ENCODE results near the gene PTPRG. TPM values are rescaled to one million over a fixed set of nuclear protein-coding genes. Genes with fewer than 3 reads are reported as not detected.

Gene PTPRG
- total and polyA plus RNA-seq, 2 experiments from 2014 or later = 24.4 to 131 TPM

GRCh38 chr3:61522626-61523025 is 38.7 kb upstream of the PTPRG start:
- Mint-ChIP-seq H3K4me3 (no peak overlapping the region), H3K27me3 (ENCODE audit: insufficient read depth, low read depth, poor library complexity) (no peaks in the 10 kb centered on the region), H3K27ac (no peak overlapping the region), H3K36me3 (ENCODE audit: low read depth) (no peaks in the 10 kb centered on the region), H3K4me1 (peaks cover 25% of the 10 kb centered on the region), H3K9me3 (no peaks in the 10 kb centered on the region; the same call in 2 of the 3 replicates)
- peak; percentile 25 for ATAC-seq
- Histone ChIP-seq H3K79me2 (replicated peaks; ENCODE audit: insufficient read depth) (no peaks in the 10 kb centered on the region), H4K20me1 (replicated peaks; ENCODE audit: insufficient read depth) (no peaks in the 10 kb centered on the region), H3K9me2 (ENCODE audit: insufficient read depth) (no peaks in the 10 kb centered on the region), H3F3A (replicated peaks; ENCODE audit: low read depth) (no peaks in the 10 kb centered on the region), H3K4me2 (no peak overlapping the region), H3K4me3 (no peak overlapping the region), H3K27me3 (ENCODE audit: insufficient read depth) (no peaks in the 10 kb centered on the region), H3K4me1 (ENCODE audit: insufficient read depth) (peaks cover 15% of the 10 kb centered on the region), H2AFZ (peak overlapping the region; percentile 56; the same call in 1 of the 2 replicates), H3K36me3 (ENCODE audit: insufficient read depth) (no peaks in the 10 kb centered on the region), H3K27ac (ENCODE audit: low read depth) (no peak overlapping the region)
- TF ChIP-seq, protein P1, sequence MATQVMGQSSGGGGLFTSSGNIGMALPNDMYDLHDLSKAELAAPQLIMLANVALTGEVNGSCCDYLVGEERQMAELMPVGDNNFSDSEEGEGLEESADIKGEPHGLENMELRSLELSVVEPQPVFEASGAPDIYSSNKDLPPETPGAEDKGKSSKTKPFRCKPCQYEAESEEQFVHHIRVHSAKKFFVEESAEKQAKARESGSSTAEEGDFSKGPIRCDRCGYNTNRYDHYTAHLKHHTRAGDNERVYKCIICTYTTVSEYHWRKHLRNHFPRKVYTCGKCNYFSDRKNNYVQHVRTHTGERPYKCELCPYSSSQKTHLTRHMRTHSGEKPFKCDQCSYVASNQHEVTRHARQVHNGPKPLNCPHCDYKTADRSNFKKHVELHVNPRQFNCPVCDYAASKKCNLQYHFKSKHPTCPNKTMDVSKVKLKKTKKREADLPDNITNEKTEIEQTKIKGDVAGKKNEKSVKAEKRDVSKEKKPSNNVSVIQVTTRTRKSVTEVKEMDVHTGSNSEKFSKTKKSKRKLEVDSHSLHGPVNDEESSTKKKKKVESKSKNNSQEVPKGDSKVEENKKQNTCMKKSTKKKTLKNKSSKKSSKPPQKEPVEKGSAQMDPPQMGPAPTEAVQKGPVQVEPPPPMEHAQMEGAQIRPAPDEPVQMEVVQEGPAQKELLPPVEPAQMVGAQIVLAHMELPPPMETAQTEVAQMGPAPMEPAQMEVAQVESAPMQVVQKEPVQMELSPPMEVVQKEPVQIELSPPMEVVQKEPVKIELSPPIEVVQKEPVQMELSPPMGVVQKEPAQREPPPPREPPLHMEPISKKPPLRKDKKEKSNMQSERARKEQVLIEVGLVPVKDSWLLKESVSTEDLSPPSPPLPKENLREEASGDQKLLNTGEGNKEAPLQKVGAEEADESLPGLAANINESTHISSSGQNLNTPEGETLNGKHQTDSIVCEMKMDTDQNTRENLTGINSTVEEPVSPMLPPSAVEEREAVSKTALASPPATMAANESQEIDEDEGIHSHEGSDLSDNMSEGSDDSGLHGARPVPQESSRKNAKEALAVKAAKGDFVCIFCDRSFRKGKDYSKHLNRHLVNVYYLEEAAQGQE (IDR thresholded peaks at IDR 0.05; ENCODE audit: unreplicated experiment) = no peak
- TF ChIP-seq ZNF462 (CRISPR knock-in tag; IDR thresholded peaks at IDR 0.05) = no peak
- no peak for TF ChIP-seq STAT1 (IDR thresholded peaks at IDR 0.05; ENCODE audit: unreplicated experiment)
- no peak for TF ChIP-seq POLR2AphosphoS5 (IDR thresholded peaks at IDR 0.05; ENCODE audit: low read depth)
- TF ChIP-seq, protein P2, sequence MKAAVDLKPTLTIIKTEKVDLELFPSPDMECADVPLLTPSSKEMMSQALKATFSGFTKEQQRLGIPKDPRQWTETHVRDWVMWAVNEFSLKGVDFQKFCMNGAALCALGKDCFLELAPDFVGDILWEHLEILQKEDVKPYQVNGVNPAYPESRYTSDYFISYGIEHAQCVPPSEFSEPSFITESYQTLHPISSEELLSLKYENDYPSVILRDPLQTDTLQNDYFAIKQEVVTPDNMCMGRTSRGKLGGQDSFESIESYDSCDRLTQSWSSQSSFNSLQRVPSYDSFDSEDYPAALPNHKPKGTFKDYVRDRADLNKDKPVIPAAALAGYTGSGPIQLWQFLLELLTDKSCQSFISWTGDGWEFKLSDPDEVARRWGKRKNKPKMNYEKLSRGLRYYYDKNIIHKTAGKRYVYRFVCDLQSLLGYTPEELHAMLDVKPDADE (IDR thresholded peaks at IDR 0.05) = no peak
- no peak for TF ChIP-seq EZH2phosphoT487 (IDR thresholded peaks at IDR 0.05; ENCODE audit: unreplicated experiment)
- TF ChIP-seq JUNB (IDR thresholded peaks at IDR 0.05; ENCODE audit: unreplicated experiment) = no peak
- no peak for TF ChIP-seq CTCF (conservative IDR thresholded peaks at IDR 0.05; ENCODE audit: low read depth in 2 of 2)
- TF ChIP-seq NANOG (IDR thresholded peaks at IDR 0.05; ENCODE audit: borderline replicate concordance) = no peak
- DNase-seq (ENCODE audit: low spot score) = no peak

Measured in GM23338 (cell line).